Testis (tissue), 3 donors: Measurements from ENCODE around the gene SLC25A21. TPM values are rescaled to one million over a fixed set of nuclear protein-coding genes. Genes with fewer than 3 reads are reported as not detected.

Experiments used
- DNase-seq: peaks from one replicate; pipeline ENCODE4 v3.0.0-alpha.2; 2019
- H3K27ac ChIP-seq, 2 donors: fragments of 200-600 bp; sonication (generic); one replicate each; pipeline ENCODE4 v1.5.1; 2019
- H3K27me3 ChIP-seq: fragments of 200-600 bp; sonication (generic); one replicate; pipeline ENCODE4 v1.5.1; 2019
- H3K36me3 ChIP-seq: fragments of 200-600 bp; sonication (generic); one replicate; pipeline ENCODE4 v1.5.1; 2017; ENCODE audit warnings: low read depth; ENCODE audit errors: missing control alignments
- H3K4me1 ChIP-seq: fragments of 200-600 bp; sonication (generic); one replicate; pipeline ENCODE4 v1.5.1; 2019
- H3K4me3 ChIP-seq, 2 donors: fragments of 200-600 bp; sonication (generic); one replicate each; pipeline ENCODE4 v1.5.1; 2017 to 2019
- H3K9me3 ChIP-seq: fragments of 200-600 bp; sonication (generic); one replicate; pipeline ENCODE4 v1.5.1; 2017
- CTCF ChIP-seq, 3 experiments: fragments of 450-650 bp in 2 of 3; fragments of 200-600 bp in 1 of 3; sonication (generic) in 1 of 3; IDR thresholded peaks; one replicate each; pipeline ENCODE4 v1.5.1; 2016 to 2019; ENCODE audit warnings: antibody characterized with exemption in 3 of 3, mild to moderate bottlenecking in 2 of 3, moderate library complexity in 1 of 3
- POLR2A ChIP-seq: fragments of 450-650 bp; IDR thresholded peaks from one replicate; pipeline ENCODE4 v1.6.1; 2017; ENCODE audit warnings: antibody characterized with exemption, mild to moderate bottlenecking, moderate library complexity
- WGBS, 2 donors: methylation state at CpG; one replicate each; pipeline ENCODE4 v1.1.5; 2018; 5-methylcytosine and 5-hydroxymethylcytosine counted together
- intact Hi-C: fragments of 100-400 bp; cut with DNase I; formaldehyde crosslinking; loops from one replicate; pipeline ENCODE4 v1.15.1; 2023; ENCODE audit warnings: low total_unique reads
- polyA plus RNA-seq: library from polyadenylated mRNA; stranded (reverse); fragments of 350-450 nt; fragmentation: Illumina TruSeq; extraction: RNeasy Lipid Tissue Mini Kit (QIAGEN cat#74804); gene quantifications from one replicate; pipeline ENCODE4 v1.2.3, GENCODE V29; 2014; ENCODE audit warnings: low read depth, low replicate concordance; ENCODE audit not compliant: insufficient read depth
- total RNA-seq, 2 donors: library from RNA; depleted of rRNA; stranded (reverse); fragments of >200 nt; gene quantifications; one replicate each; pipeline ENCODE4 v1.2.3, GENCODE V29; 2016

SLC25A21 gene
- total and polyA plus RNA-seq, 3 donors from 2014 or later, result 4.4 to 16.0 (median 13.6) TPM

GRCh38 chr14:36718216-36718615 is 454.2 kb downstream of the SLC25A21 start:
- H3K4me3 ChIP-seq, result no peak overlapping the region
- no peaks in the 10 kb centered on the region for H3K36me3 ChIP-seq
- no peaks in the 10 kb centered on the region for H3K27me3 ChIP-seq
- H3K4me1 ChIP-seq, result no peaks in the 10 kb centered on the region
- TF ChIP-seq POLR2A (no peak), CTCF (IDR thresholded peaks at IDR 0.05) (no peak)
- intact Hi-C loops, result no loop called here
- no peak for DNase-seq
- 32 to 43% methylated on average over 1 of the region's 1 CpG for WGBS, 2 donors
- no peak overlapping the region for H3K27ac ChIP-seq
- H3K9me3 ChIP-seq, result no peaks in the 10 kb centered on the region

GRCh38 chr14:36717363-36717762 is 455.0 kb downstream of the SLC25A21 start:
- DNase-seq, result no peak
- Histone ChIP-seq H3K4me3 (no peak overlapping the region), H3K36me3 (no peaks in the 10 kb centered on the region), H3K4me1 (no peaks in the 10 kb centered on the region), H3K27me3 (no peaks in the 10 kb centered on the region), H3K27ac (no peak overlapping the region), H3K9me3 (no peaks in the 10 kb centered on the region)
- intact Hi-C loops, result no loop called here
- WGBS, 2 donors, result 83% methylated on average over 5 of the region's 5 CpGs
- no peak for TF ChIP-seq POLR2A
- no peak for TF ChIP-seq CTCF (IDR thresholded peaks at IDR 0.05)

DNA sequence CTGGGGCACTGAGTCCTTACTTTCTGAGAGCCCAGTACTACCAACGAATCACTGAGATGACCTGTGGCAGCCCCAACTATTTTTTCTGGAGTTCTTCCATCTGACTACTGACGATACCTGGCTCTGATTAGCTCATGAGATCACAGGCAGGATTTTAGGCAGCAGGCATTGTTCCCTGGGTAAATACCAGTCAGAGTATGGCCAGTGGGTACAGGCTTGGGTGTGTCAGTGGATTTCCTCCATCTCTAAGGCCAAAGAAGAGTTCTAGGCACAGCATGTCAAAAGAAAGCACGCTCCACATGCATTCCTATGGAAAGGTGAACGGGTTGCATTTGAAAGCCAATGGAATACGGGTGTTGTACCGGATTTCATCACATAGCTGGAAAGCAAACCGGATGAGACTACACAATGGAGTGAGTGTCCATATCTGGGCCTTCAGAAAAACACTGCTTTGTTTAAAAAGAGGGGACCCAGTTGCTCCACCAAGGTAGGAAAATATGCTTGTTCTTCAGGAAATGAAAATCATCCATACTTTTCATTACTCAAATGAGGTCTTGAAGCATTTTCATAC is 455.7 kb downstream of the SLC25A21 start:
- WGBS, 2 donors, result 87 to 95% methylated on average over 7 of the region's 7 CpGs
- H3K27ac ChIP-seq, result no peak overlapping the region
- no peaks in the 10 kb centered on the region for H3K36me3 ChIP-seq
- intact Hi-C loops, result no loop called here
- TF ChIP-seq POLR2A (no peak), CTCF (IDR thresholded peaks at IDR 0.05) (no peak)
- no peak for DNase-seq
- no peaks in the 10 kb centered on the region for H3K9me3 ChIP-seq
- H3K4me3 ChIP-seq, result no peak overlapping the region
- H3K27me3 ChIP-seq, result no peaks in the 10 kb centered on the region
- H3K4me1 ChIP-seq, result no peaks in the 10 kb centered on the region

DNA sequence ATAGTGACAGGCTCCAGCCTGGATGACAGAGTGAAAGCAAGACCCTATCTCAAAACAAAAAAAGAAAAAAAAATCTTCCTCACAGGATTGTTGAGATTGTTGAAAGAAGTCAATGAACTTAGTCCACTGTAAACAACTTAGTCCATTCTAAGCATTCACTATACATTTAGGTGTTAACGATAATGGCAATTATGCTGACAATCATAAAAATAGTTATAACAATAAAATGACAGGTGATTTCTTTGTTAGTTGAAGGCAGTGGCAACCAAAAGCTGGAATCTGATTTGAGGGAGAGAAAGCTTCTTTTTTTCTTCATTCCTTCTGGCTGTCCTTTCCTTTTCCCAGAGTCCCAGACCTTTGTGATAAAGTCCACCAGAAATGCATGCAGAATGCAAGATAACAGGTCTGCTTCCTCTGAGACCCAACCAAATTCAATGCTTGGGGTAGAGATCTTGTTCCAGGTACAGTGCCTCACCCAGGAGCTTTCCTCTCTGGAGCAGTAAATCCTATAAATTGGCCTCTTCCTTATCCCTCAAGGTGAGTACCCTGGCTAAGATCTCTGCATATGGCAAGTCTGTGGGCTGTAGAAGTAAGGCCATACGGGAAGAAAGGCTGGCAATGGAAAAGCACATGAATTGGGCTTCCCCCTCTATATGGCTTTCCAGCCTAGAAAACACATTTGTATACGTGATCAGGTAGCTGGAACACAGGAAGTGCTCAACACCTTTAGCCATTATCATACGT is 458.3 kb downstream of the SLC25A21 start:
- H3K9me3 ChIP-seq, result no peaks in the 10 kb centered on the region
- 86 to 88% methylated on average over 4 of the region's 4 CpGs for WGBS, 2 donors
- H3K4me3 ChIP-seq, result no peak overlapping the region
- intact Hi-C loops, result no loop called here
- no peak overlapping the region for H3K27ac ChIP-seq
- no peak for DNase-seq
- H3K27me3 ChIP-seq, result no peaks in the 10 kb centered on the region
- no peaks in the 10 kb centered on the region for H3K4me1 ChIP-seq
- TF ChIP-seq CTCF (IDR thresholded peaks at IDR 0.05) (no peak), POLR2A (no peak)
- no peaks in the 10 kb centered on the region for H3K36me3 ChIP-seq

GRCh38 chr14:36707570-36707969 is 464.8 kb downstream of the SLC25A21 start:
- Histone ChIP-seq H3K4me1 (no peaks in the 10 kb centered on the region), H3K4me3 (no peak overlapping the region), H3K9me3 (no peaks in the 10 kb centered on the region), H3K27me3 (no peaks in the 10 kb centered on the region), H3K27ac (no peak overlapping the region), H3K36me3 (no peaks in the 10 kb centered on the region)
- intact Hi-C loops, result no loop called here
- TF ChIP-seq POLR2A, result no peak
- TF ChIP-seq CTCF (IDR thresholded peaks at IDR 0.05), result no peak
- DNase-seq, result no peak
